Endothelial cell of umbilical vein (primary cell): ENCODE measurements around the gene CRYGS. TPM values are rescaled to one million over a fixed set of nuclear protein-coding genes. Genes with fewer than 3 reads are reported as not detected.

Experiments
- BruUV-seq: library from RNA; stranded (reverse); fragments of 400-500 nt; replicated peaks from 2 replicates; lab custom pipeline; 2021; lab: Mats Ljungman, UMichigan
- CTCF ChIA-PET: fragments of 300-600, 350-600 bp; sonication (Branson Sonifier 250); formaldehyde crosslinking; loops from one replicate; lab custom pipeline; 2021; ENCODE audit warnings: antibody characterized with exemption, inconsistent platforms; lab: Charles Lee
- POLR2A ChIA-PET: fragments of 300-600, 350-600 bp; sonication (Branson Sonifier 250); formaldehyde crosslinking; loops from one replicate; lab custom pipeline; 2021; ENCODE audit warnings: antibody characterized with exemption, inconsistent platforms; lab: Charles Lee
- DNase-seq: peaks from one replicate; pipeline ENCODE4 v3.0.0-alpha.2; 2011; ENCODE audit warnings: low read depth, low spot score
- FAIRE-seq: peaks from 2 replicates; lab custom pipeline; 2011; peaks lifted over from hg19 to GRCh38; lab: Jason Lieb, UNC
- H2AFZ ChIP-seq: 2 replicates; pipeline ENCODE4 v1.6.0; 2012; ENCODE audit warnings: low read depth, low read length, control low read depth, inconsistent platforms
- H3K27ac ChIP-seq: 2 replicates; pipeline ENCODE4 v1.5.1; 2011; ENCODE audit warnings: low read depth, mild to moderate bottlenecking, control low read depth, low read length, moderate library complexity; ENCODE audit not compliant: insufficient read depth
- H3K27me3 ChIP-seq, 2 experiments: 2 replicates each; pipeline versions ENCODE4 v1.6.0 to v1.6.1; 2011; ENCODE audit warnings: low read length in 2 of 2, mixed read lengths in 1 of 2; ENCODE audit not compliant: control insufficient read depth in 2 of 2, insufficient read depth in 2 of 2
- H3K36me3 ChIP-seq, 2 experiments: 2 replicates in 1 of 2; 3 replicates in 1 of 2; pipeline ENCODE4 v1.5.1; 2011; ENCODE audit warnings: low read length in 2 of 2, mild to moderate bottlenecking in 1 of 2, moderate library complexity in 1 of 2; ENCODE audit not compliant: control insufficient read depth in 2 of 2, insufficient read depth in 2 of 2; ENCODE audit errors: extremely low read depth in 1 of 2
- H3K4me1 ChIP-seq: 3 replicates; pipeline ENCODE4 v1.5.1; 2011; ENCODE audit warnings: mild to moderate bottlenecking, low read length; ENCODE audit not compliant: control insufficient read depth, insufficient read depth; ENCODE audit errors: extremely low read depth
- H3K4me2 ChIP-seq: 2 replicates; pipeline ENCODE4 v1.6.1; 2011; ENCODE audit warnings: low read length, control low read depth, mixed read lengths; ENCODE audit not compliant: insufficient read depth
- H3K4me3 ChIP-seq, 3 experiments: fragments of 200-600 bp in 1 of 3; sonication (generic), shearing (Covaris generic) in 1 of 3; replicated peaks in 1 of 3; 2 replicates each; pipeline ENCODE4 v1.5.1; 2011 to 2016; ENCODE audit warnings: control low read depth in 3 of 3, low read length in 3 of 3, mild to moderate bottlenecking in 2 of 3, inconsistent platforms in 1 of 3, low read depth in 1 of 3, moderate library complexity in 1 of 3; ENCODE audit not compliant: insufficient read depth in 1 of 3
- H3K79me2 ChIP-seq: 2 replicates; pipeline ENCODE4 v1.6.0; 2012; ENCODE audit warnings: low read length, inconsistent platforms; ENCODE audit not compliant: control insufficient read depth, insufficient read depth
- H3K9ac ChIP-seq: replicated peaks from 2 replicates; pipeline ENCODE3; 2011; ENCODE audit warnings: low read length, control low read depth; ENCODE audit not compliant: insufficient read depth; ENCODE audit errors: extremely low read depth
- H3K9me1 ChIP-seq: replicated peaks from 3 replicates; pipeline ENCODE4 v1.6.0; 2011; ENCODE audit warnings: mild to moderate bottlenecking, low read length; ENCODE audit not compliant: control insufficient read depth, insufficient read depth; ENCODE audit errors: extremely low read depth
- H3K9me3 ChIP-seq: replicated peaks from 2 replicates; pipeline ENCODE4 v1.5.1; 2012; ENCODE audit warnings: low read length, inconsistent platforms; ENCODE audit not compliant: control insufficient read depth, insufficient read depth
- H4K20me1 ChIP-seq: replicated peaks from 2 replicates; pipeline ENCODE3; 2011; ENCODE audit warnings: mild to moderate bottlenecking, low read length; ENCODE audit not compliant: control insufficient read depth, insufficient read depth; ENCODE audit errors: extremely low read depth
- EZH2 ChIP-seq: IDR thresholded peaks from 2 replicates; pipeline ENCODE4 v1.6.1; 2012; ENCODE audit warnings: borderline replicate concordance, low read depth, mild to moderate bottlenecking, moderate library complexity, low read length, inconsistent platforms; ENCODE audit not compliant: severe bottlenecking
- POLR2A ChIP-seq: IDR thresholded peaks from 2 replicates; pipeline ENCODE4 v1.6.1; 2012; ENCODE audit warnings: low read depth, mild to moderate bottlenecking, control low read depth, low read length
- POLR2AphosphoS5 ChIP-seq: IDR thresholded peaks from 2 replicates; pipeline ENCODE4 v1.6.1; 2012; ENCODE audit warnings: low read depth, mild to moderate bottlenecking, control low read depth, low read length, moderate library complexity; ENCODE audit not compliant: insufficient read depth
- dilution Hi-C: fragments of 300-500 bp; cut with MboI; formaldehyde crosslinking; loops from one replicate; pipeline ENCODE4 v1.15.0; 2019; ENCODE audit warnings: low sequenced_read_pairs; ENCODE audit not compliant: extremely low pct_ligation_motif_present
- intact Hi-C: fragments of 100-400 bp; cut with micrococcal nuclease; formaldehyde crosslinking; loops from one replicate; pipeline ENCODE4 v1.10.0; 2022
- polyA plus RNA-seq, 4 experiments: library from polyadenylated mRNA; depleted of rRNA in 3 of 4; stranded (reverse) in 3 of 4; unstranded in 1 of 4; fragments of >200 nt; gene quantifications; 2 replicates each; pipeline versions ENCODE4 v1.2.1 to v1.2.3, GENCODE V29; 2011 to 2012; ENCODE audit warnings: missing spikeins in 1 of 4
- total RNA-seq: library from RNA; stranded (reverse); gene quantifications from 2 replicates; pipeline ENCODE4 v1.2.3, GENCODE V29; 2021
- TF ChIP-seq, protein P1 (sequence below): IDR thresholded peaks from 2 replicates; pipeline ENCODE4 v1.6.1; 2011; ENCODE audit not compliant: insufficient read depth, insufficient read length

CRYGS gene
- total and polyA plus RNA-seq, 2 donors (not counting 3 experiments of a cell fraction or from before 2014, with no cell fraction given) = 5.0 TPM

GRCh38 chr3:186567072-186567921, 23.1 kb upstream of the CRYGS start, which contains the start of gene TBCCD1:
Gene TBCCD1, minus strand, starts transcription at chr3:186567339. Its CDS starts 3,010 bp downstream, at chr3:186564329.
- intact Hi-C loops (loop anchor here (2.0 to 5.0 kb wide), 3 partner anchors 26 to 365 kb away; partner anchors contain the start of gene ST6GAL1), dilution Hi-C loops (no loop called here)
- Histone ChIP-seq H3K9ac (peak within 1 kb of the TSS; percentile 86), H3K9me1 (no peaks in the 10 kb centered on the region), H3K79me2 (peaks cover 32% of the 10 kb centered on the region), H3K27me3 (no peaks in the 10 kb centered on the region), H3K36me3 (peaks cover 0 to 3% of the 10 kb centered on the region in 2 experiments), H3K4me3 (peak within 1 kb of the TSS; percentile 68 to 99 (median 84)), H3K4me1 (peaks cover 18% of the 10 kb centered on the region), H4K20me1 (no peaks in the 10 kb centered on the region), H3K9me3 (no peaks in the 10 kb centered on the region), H3K27ac (peak within 1 kb of the TSS; percentile 54), H2AFZ (peak within 1 kb of the TSS; percentile 79), H3K4me2 (peak within 1 kb of the TSS; percentile 84)
- ChIA-PET POLR2A (no interaction called here), CTCF (interaction anchor here (1.2 to 2.1 kb wide), 5 partner anchors 26 to 584 kb away, joined by 3 to 7 read pairs (median 5); no protein-coding TSS in a partner anchor)
- TF ChIP-seq, protein P1, sequence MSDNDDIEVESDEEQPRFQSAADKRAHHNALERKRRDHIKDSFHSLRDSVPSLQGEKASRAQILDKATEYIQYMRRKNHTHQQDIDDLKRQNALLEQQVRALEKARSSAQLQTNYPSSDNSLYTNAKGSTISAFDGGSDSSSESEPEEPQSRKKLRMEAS = no peak
- peak; percentile 99 for TF ChIP-seq POLR2AphosphoS5
- peak; percentile 96 for TF ChIP-seq POLR2A
- TSS peak; percentile 41 for BruUV-seq
- FAIRE-seq = peak; percentile 85
- peak; percentile 96 for DNase-seq

DNA sequence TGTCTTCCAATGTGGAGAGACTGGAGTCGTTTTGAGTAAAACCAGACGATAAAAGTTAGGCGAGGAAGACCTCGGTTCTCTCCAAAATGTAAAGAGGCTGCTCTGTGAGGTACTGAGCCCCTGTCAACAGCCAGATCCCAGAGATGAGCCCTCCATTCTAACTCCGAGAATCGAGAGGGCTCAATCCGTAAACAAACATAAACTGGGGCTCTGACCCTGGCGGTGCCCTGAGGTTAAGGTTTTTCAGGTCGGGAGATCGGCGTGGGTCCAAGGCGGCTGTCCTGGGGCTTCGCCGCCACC, 22.5 kb upstream of the CRYGS start:
- H3K9ac ChIP-seq = peak overlapping the region; percentile 86
- H3K36me3 ChIP-seq = peaks cover 0 to 3% of the 10 kb centered on the region in 2 experiments
- dilution Hi-C loops (no loop called here), intact Hi-C loops (loop anchor here (2.0 to 5.0 kb wide), 3 partner anchors 26 to 366 kb away; partner anchors contain the start of gene ST6GAL1)
- no peaks in the 10 kb centered on the region for H3K9me3 ChIP-seq
- peak overlapping the region; percentile 54 for H3K27ac ChIP-seq
- POLR2A ChIA-PET = no interaction called here
- peak overlapping the region; percentile 68 to 99 (median 84) for H3K4me3 ChIP-seq
- FAIRE-seq (no peak), DNase-seq (no peak)
- no peak for TF ChIP-seq EZH2
- TSS peak; percentile 12 for BruUV-seq
- H3K9me1 ChIP-seq = no peaks in the 10 kb centered on the region
- CTCF ChIA-PET = interaction anchor here (1.2 kb wide), 2 partner anchors 26 to 583 kb away, joined by 5 to 6 read pairs; no protein-coding TSS in a partner anchor
- peak overlapping the region; percentile 73 for H2AFZ ChIP-seq
- no peaks in the 10 kb centered on the region for H3K27me3 ChIP-seq
- no peaks in the 10 kb centered on the region for H4K20me1 ChIP-seq
- peaks cover 33% of the 10 kb centered on the region for H3K79me2 ChIP-seq
- peak overlapping the region; percentile 84 for H3K4me2 ChIP-seq
- H3K4me1 ChIP-seq = peaks cover 15% of the 10 kb centered on the region
